ENCODE results near the gene WIPI1.

The WIPI1 gene

DNA sequence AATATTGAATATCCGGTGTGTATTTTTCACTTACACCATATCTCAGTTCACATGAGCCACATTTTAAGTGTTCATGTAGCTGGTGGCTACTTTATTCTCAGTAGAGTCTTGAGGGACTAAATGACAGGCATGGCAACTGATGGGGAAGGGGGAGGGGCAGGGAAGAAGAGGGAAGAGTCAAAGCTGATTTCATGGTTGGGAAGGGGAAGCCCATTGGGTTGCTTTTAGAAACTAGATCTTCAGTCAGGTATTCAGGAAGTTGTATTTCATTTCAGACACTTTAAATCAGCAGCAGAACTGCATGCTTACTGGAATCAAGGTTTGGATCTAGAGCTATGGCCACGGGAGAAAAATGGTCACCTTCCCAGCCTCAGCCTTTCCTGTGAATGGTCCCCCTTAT lies 2.9 kb upstream of the WIPI1 start:
- no peak for DNase-seq

DNA sequence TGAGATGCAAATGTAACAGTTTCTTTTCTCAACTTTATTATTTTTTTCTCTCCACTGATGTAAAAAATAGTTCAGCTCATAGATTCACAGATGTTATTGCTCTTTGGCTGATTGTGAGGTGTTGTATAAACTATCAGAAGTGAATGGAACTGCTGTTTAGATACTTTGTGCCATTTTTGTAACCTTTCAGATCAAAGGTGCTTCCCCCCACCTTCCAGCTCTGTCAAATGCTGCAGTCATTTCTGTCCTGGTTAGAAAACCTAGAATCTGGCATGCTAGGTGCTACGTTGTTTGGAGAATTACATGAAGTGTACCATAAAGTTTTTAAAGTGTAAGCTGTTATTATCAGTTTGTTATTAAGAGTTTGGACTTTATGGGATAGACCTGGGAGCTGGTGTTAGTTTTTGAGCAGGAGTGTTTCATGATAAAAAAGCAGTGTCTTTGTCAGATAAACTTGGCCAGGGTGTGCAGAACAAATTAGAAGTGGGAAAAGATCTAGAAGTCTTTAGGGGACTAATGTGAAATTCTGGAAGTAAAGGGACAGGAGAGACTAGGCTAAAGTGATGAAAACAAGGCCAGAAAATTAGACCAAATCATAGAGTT lies 1.8 kb upstream of the WIPI1 start:
- DNase-seq: no peak

DNA sequence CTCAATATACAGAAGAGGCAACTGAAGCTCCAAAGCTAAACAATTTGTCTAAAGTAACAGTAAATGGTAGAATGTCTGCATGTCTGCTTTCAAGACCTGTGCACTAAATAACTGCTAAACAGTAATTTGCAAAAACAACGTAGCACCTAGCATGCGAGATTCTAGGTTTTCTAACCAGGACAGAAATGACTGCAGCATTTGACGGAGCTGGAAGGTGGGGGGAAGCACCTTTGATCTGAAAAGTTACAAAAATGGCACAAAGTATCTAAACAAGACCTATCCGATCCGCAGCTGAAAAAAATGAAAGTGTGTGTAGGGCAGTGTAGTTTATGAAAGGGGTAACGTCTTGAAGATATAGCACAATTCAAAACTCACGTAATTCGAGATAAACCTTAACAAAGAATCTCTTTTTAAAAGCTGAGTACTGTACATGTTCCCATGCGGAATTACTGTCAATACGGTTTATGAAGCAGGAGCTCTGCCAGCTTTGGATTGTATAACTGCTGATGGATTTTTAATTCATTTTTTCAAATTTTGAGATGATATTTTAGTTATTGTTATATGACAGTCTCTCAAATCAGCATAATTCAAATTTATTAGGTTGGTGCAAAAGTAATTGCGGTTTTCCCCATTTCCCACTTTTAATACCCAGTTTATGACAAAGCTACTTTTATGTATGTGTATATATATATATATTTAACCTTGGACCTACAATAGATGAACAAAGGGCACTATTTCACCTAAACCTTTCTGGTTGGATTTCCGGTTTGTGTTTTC lies 1.2 kb upstream of the WIPI1 start:
- DNase-seq: no peak

DNA sequence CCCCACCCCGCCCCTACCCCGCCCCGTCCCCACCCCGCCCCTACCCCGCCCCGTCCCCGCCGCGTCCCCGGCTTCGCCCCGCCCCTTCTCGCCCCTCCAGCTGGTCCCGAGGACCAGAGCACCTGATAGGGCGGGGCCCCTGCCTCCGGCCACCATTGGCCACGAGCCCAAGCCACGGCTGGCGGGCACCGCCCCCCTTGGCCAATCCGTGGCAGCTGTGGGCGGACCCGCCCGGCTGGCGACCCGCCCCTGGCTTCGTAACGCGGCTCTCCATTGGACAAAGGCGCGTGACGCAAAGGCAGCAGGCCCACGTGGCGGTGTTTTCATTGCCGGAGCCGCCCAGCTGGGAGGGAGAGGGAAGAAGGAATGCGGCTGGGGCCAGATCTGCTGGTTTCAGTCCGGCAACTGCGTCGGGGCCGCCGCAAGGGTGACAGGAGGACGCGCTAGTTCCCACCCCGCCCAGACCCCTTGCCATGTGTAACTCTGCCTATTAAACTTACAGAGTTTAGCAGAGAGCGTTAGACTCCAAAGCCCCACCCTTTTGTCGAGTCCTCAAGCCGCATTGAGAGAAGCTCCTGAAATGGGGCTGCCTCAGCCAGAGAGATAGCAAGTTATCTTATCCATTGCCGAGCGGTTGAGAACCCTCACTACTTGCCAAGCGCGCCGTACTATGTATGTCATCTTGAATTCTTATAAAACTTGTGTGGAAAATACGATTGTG lies 403 bp upstream of the WIPI1 start:
- peak; percentile 99 for DNase-seq

DNA sequence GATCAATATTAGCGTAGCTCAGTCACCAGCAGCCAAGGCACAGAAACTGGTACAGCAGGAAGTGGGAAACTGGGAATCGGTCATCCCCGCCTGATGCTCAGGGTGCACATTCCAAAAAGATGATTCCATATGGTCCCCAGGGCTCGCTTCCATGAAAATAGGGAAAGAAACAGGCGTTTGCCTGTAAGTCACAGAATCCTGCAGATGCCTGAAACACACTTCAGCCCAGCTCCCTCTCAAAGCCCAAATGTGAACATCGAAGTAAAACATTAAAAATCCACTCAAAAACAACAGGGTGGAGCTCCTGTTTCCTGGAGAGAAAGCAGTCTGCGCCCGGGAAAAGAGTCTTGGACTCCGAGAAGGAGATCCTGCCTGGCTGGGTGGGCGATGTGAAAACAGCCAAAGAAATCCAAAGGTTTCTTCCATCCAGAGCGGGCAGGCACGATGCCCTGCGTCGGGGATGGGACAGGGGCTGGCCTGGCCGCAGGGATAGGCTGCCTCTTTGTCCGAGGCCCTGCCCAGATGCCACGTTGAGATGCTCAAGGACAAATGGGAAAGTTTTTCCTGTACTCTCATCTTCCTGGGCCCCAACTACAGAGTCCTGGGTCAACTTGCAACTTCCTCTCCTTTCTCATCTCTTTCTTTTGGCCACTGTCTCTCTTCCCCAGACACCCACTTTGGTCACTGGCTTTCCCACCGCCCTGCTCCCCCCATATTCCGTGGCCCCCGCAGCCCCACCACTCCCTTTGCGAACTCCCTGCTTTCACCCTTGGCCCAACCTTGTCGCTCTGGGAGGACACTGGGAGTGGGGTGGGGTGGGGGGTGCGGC lies 743 bp downstream of the WIPI1 start:
- no peak for DNase-seq

DNA sequence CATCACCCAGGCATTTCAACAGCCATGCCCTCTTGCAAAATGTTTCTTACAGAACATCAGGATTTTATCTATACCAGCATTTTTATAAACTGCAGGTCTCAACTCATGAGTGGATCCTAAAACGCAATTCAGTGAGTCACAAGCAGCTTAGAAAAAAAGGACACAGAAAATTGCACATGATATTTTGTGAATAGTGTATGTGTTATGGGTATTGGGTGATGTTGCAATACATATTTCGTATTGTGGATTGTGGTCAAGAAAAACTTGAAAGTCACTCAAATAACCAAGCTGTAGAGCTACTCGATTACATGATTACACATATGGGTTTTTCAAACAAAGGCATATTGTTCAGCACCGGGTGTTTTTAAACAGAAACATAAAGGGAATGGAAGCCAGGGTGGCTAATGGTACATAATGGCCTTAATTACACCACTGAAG lies 1.4 kb downstream of the WIPI1 start:
- DNase-seq: no peak

DNA sequence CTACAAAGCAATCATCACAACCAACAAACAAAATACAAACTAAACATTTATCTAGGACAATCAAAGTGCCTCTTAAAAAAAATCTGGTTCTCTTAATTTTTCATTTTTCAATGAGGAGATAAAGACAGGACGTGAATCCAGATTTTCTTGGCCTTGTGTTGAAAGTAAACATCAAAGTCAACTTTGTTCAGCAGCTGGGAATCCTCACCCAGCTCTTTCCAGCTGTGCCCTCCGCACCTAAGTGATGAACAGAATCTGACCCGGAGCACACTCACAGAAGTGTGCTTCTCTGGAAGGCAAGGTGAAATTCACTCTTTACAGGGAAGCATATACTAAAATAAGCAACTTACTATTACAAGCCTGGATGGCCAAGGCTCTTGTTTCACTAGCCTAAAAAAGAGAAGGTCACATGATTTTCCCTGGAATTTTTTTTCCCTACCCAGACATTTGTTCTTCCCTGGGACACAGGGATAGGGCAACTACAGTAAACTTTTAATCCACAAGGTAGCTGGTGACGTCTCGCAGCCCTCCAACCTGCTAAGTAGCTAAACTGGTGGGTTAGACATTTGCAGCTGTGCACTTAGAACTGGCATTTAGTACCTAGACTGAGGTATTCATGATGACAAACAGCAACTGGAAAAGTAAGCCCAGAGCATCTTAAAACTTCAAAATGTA lies 3.2 kb downstream of the WIPI1 start:
- no peak for DNase-seq

DNA sequence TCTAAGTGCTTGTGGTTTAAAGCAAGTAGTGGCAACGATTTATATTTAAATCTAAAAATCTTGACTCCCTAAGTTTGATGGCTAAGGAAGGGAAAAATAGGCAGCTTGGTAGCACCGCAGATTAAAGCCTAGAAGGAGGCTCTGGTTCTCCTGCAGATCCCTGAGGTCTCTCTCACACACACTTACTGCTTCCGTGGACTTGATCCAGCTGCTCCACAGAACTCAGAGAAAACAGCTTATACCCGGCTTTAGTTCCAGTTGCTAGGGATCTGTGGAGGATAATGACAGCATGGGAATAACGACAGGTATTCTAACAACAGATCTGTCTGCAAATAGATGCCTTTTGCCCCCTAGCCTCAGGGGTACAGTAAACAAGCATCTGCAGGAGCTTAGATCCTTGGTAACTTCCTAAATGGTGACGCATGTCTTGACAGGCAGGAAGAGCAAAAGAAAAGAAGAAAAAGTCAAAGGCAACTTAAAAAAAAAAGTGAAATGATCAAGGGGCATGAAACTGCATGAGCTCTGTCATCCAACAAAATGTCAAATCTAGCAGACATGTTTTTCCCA lies 4.5 kb downstream of the WIPI1 start:
- DNase-seq: no peak

DNA sequence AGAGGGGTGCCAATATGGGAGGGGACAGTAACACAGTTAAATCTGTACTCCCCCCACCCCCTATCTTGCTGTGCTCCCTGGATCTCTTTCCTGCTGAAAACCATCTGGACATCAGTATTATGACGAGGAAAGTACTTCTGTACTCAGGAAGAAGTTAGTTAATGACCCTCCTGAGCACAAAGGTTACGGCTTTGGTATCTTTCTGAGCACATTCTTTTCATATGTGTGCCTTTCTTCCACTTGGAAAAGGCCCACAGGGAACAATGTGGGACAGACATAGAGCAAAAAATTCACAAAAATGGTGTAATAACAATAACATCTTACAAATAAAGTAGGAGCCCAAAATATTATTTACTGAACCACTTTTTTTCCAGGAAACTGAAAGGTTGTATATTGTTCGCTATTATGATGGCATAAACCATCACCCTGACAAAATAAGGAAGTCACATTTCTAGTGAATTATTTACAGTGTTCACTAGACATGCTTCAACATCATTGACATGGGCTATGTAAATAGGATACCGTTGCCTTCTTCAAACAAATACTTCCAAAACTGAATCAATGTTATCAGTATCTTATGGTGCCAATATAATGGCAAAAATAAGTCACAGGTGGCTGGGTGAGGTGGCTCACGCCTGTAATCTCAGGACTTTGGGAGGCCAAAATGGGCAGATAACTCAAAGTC lies 5.5 kb downstream of the WIPI1 start:
- DNase-seq: no peak

DNA sequence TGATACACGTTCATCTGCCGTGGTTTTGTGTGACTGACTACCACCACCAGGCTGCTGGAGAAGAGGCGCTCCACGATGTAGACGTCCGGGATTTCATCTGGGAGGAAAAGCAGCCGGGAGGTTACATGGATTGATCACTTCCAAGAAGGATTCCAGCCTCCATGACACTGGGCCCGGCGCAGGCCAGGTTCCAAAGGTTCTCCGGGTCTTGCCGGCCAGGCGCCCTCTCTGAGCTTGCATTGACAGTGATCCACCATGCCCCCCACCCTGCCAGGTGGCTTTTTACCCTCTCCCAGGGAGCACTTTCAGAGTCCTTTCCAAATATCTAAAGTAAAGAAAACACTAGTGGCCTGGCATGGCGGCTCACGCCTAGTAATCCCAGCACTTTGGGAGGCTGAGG lies 6.5 kb downstream of the WIPI1 start:
- no peak for DNase-seq

DNA sequence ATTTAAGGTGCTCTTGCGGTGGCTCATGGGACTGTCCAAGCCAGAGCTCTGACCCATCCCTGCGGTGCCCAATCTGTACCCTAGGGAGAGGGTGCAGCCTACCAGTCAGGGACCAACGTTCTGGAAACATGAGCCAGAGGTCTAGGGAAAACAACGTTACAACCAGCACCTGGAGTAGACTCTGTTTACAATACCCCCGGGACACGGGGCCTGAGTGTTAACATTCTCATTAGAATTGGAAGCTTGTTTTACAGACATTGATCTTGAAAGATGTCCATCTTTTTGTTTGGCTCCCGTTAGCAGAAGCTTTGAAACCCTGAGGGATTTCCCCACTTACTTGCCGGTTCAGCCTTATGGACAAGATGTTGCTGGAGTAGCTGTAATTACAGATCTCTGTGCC lies 6.9 kb downstream of the WIPI1 start:
- DNase-seq: no peak

DNA sequence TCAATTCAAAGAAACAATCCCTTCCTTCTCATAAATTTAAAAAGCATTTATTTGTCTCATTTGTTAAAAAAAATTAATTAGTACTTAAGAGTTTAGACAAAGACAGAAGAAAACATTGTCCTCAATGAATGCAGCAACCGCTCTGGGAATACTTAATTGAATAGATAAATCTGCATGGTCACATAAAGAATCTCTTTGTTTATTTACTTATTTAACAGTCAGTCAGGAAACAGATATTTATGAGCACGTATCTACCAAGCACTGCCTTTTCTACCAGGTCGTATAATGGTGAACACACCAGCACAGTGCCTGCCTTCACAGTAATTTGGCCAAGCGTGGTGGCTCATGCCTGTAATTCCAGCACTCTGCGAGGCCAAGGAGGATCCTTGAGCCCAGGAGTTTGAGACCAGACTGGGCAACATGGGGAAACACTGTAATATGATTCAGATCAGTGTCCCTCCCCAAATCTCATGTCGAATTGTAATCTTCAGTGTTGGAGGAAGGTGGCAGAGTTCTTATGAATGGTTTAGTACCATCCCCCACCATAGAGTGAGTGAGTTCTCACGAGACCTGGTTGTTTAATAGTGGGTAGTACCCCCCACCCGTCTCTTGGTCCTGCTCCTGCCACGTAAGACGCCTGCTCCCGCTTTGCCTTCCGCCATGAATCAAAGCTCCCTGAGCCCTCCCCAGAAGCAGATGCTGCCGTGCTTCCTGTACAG lies 8.1 kb downstream of the WIPI1 start:
- DNase-seq: no peak

DNA sequence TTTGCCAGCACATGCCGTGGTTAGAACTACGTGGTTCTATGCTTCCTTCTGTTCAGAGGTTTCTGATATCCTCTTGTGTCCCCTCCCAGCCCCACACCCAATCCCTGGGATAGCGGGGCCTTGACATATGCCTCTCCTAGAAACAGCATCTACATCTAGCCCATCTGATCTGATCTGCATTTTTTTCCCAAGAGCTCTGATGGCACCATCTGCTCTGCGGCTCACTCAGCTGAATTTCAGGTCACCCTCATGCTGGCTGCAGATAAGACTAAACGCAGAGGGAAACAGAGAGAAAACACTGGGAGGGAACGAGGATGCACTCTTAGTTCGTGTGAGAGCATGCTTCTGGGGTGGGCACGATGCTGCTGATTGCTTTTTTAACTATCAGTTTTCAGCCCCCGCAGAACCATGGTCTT lies 10.7 kb downstream of the WIPI1 start:
- DNase-seq: no peak

DNA sequence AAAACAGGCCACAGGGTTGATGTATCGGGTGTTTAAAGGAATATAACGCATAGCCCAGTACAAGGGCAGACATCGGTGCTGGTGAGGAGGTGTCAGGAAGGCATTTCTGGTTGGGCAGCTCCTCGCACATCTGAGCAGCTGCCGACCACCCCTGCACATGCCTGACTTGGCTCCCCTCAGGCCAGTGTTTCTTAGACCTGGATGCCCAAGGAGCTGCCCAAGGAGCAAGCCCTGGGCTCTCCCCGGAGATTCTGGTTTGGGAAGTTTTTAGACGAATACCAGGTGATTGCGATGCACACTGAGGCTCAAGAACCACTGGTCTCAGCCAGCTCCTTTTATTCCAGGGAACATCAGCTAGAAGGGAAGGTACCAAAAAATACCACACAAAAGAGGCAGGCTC lies 11.6 kb downstream of the WIPI1 start:
- DNase-seq: no peak

DNA sequence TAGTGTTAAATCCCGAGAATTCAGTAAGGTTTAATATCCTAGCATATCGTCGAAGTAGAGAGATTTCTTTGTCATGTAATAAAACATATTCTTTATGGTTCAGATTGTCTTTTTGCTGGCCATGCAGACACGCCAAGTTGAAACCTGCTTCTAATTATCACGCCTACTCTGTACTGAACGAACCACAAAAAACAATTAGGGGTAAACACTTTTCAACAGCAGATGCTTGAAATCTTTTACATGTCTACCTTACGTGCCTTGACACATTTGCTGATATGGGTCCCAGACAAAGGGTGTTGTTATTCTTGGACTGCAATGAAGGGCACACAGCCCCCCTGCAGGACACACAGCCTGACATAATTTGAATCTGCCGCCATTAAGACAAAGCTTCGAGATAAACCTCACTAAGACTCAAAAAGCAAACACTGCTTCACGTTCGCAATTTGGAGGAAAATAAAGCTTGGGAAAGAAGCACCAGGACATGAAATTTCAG lies 13.3 kb downstream of the WIPI1 start:
- no peak for DNase-seq

DNA sequence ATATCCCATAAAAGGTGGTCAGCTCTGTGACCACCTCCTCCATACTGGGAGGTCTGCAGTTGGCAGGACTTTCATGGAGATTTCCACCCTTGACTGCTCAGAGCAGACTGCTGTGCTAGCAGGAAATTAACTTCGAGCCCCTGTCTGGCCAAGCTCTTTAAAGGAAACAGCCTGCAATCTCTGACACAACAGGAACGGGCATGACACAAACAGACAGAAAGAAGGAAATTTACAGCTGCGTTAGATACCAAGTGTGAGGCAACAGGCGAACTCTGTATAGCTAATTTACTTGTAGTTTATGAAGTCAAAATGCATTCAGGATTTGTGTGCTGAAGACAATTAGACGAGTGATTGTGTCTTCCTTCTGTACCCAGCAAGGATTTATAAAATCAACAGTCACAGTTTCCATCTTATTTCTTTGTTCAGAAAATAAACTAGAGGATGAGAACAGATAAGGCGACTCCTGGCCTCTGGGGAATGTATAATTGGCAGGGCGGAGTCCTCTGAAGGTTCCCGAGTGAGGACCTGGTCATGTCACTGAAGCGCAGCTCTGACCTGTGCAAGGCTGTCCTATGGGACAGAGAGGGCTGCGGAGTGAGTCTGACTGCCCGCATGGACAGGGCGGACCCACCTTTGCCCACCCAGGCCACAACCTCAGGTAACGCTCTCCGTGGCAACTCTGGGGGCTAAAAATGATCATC lies 16.1 kb downstream of the WIPI1 start:
- no peak for DNase-seq

DNA sequence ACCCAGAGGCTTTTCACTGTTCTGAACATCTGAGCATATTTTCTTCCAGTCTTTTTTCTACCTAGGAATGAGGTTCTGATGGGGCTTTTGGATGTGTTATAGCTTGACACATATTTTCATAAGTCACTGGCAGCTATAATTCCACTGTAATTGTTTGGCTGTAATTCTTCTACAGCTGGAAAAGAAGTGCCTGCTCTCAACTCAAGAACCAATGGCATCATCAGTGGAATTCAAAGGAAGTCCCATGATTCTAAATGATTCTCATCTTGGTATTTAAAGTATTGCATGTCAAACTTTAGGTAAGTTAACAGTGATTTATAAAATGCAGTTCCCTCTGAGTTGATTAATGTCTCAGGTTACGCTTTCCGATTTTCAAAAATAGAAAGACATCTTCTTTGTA lies 16.8 kb downstream of the WIPI1 start:
- no peak for DNase-seq

DNA sequence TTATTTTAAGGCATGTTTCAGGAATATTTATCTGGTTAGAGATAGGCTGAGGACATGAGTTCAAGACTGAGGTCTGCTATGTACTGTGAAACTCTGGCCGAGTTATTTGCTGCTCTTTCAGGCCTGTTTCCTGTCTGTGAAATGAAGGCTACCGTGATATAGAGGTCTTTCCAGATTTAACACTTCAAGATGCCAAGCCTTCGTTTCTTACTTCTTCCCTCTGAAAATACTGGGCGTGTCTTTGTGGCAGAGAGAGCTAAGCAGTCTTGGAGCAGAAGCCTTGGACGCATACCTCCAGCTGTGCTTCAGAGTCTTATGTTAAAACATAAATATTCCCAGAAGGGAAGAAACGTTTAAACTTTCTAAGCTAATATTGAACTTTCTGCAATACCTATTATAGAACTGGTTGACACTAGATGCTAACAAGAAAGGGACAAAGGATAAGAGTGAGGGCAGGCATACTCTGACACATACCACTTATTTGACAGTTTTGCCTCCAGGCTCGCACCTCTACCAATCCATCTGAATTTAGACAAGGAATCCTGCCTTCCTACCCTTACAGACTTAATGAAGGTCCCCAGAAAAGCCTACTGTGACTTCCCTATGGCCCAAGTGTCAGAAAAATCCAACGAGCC lies 17.5 kb downstream of the WIPI1 start:
- DNase-seq: no peak
